GM12891 (cell line): ENCODE results near the gene AAK1.

Experiments used
- DNase-seq: peaks from one replicate; pipeline ENCODE4 v3.0.0; 2011; ENCODE audit warnings: low spot score; ENCODE audit not compliant: insufficient read length
- FAIRE-seq: peaks from 2 replicates; lab custom pipeline; 2011; peaks lifted over from hg19 to GRCh38; lab: Jason Lieb, UNC
- PAX5 ChIP-seq: IDR thresholded peaks from 2 replicates; pipeline ENCODE4 v1.6.1; 2011; ENCODE audit warnings: low read length, moderate library complexity, mild to moderate bottlenecking; ENCODE audit not compliant: insufficient read depth, severe bottlenecking
- POLR2A ChIP-seq: IDR thresholded peaks from 2 replicates; pipeline ENCODE4 v1.6.1; 2011; ENCODE audit warnings: low read depth, low read length, control low read depth
- POLR2AphosphoS5 ChIP-seq: IDR thresholded peaks from 2 replicates; pipeline ENCODE4 v1.6.1; 2011; ENCODE audit warnings: low read depth, low read length, control low read depth
- POU2F2 ChIP-seq: IDR thresholded peaks from 2 replicates; pipeline ENCODE4 v1.6.1; 2011; ENCODE audit warnings: low read depth, mild to moderate bottlenecking, control low read depth, low read length, moderate library complexity
- SPI1 ChIP-seq: IDR thresholded peaks from 2 replicates; pipeline ENCODE4 v1.6.1; 2011; ENCODE audit warnings: low read depth, low read length, control low read depth
- TAF1 ChIP-seq: IDR thresholded peaks from 2 replicates; pipeline ENCODE4 v1.6.1; 2011; ENCODE audit warnings: low read depth, low read length, control low read depth

Gene AAK1

GRCh38 chr2:69588403-69588802 lies 55.1 kb downstream of the AAK1 start:
- FAIRE-seq, result no peak
- no peak for TF ChIP-seq POLR2AphosphoS5
- DNase-seq, result no peak

GRCh38 chr2:69585855-69586555 lies 57.5 kb downstream of the AAK1 start:
- no peak for FAIRE-seq
- no peak for DNase-seq

GRCh38 chr2:69584127-69584889 lies 59.2 kb downstream of the AAK1 start:
- no peak for TF ChIP-seq POLR2A
- no peak for DNase-seq
- peak; percentile 71 for FAIRE-seq

More at GRCh38 chr2:69585855-69586555, 57.5 kb downstream of the AAK1 start:
- TF ChIP-seq SPI1 (no peak), POLR2AphosphoS5 (no peak), PAX5 (no peak), TAF1 (no peak), POU2F2 (no peak), POLR2A (no peak)

GRCh38 chr2:69583321-69583833 lies 60.2 kb downstream of the AAK1 start:
- FAIRE-seq (no peak), DNase-seq (no peak)
- TF ChIP-seq POU2F2 (no peak), POLR2AphosphoS5 (no peak), TAF1 (no peak), PAX5 (no peak), POLR2A (no peak), SPI1 (no peak)

- DNase-seq, result no peak
- FAIRE-seq, result peak; percentile 47
- no peak for TF ChIP-seq POLR2A
- no peak for TF ChIP-seq TAF1
- TF ChIP-seq PAX5, result no peak
- no peak for TF ChIP-seq SPI1
- no peak for TF ChIP-seq POU2F2
- no peak for TF ChIP-seq POLR2AphosphoS5
Measured at GRCh38 chr2:69582582-69583176, 60.9 kb downstream of the AAK1 start.

GRCh38 chr2:69581774-69582581 lies 61.6 kb downstream of the AAK1 start:
- peak; percentile 42; the same call in 1 of the 2 replicates for TF ChIP-seq POU2F2
- no peak for TF ChIP-seq PAX5
- DNase-seq (no peak), FAIRE-seq (peak; percentile 71)

GRCh38 chr2:69580486-69580885 lies 63.1 kb downstream of the AAK1 start:
- TF ChIP-seq PAX5 (no peak), POLR2A (no peak), SPI1 (no peak), POU2F2 (no peak), POLR2AphosphoS5 (no peak), TAF1 (no peak)
- FAIRE-seq, result no peak

GRCh38 chr2:69579536-69579935 lies 64.0 kb downstream of the AAK1 start:
- DNase-seq (no peak), FAIRE-seq (no peak)
- TF ChIP-seq PAX5, result no peak
- no peak for TF ChIP-seq POU2F2

More at GRCh38 chr2:69580486-69580885, 63.1 kb downstream of the AAK1 start:
- DNase-seq, result no peak

GRCh38 chr2:69578198-69578540 lies 65.4 kb downstream of the AAK1 start:
- TF ChIP-seq SPI1, result no peak
- TF ChIP-seq PAX5, result no peak
- TF ChIP-seq POLR2A, result no peak
- no peak for TF ChIP-seq TAF1
- TF ChIP-seq POU2F2, result no peak
- TF ChIP-seq POLR2AphosphoS5, result no peak
- FAIRE-seq (no peak), DNase-seq (no peak)

- DNase-seq (no peak), FAIRE-seq (no peak)
- TF ChIP-seq POLR2AphosphoS5 (no peak), TAF1 (no peak), SPI1 (no peak), PAX5 (no peak), POLR2A (no peak), POU2F2 (no peak)
Measured at GRCh38 chr2:69577467-69578197, 65.9 kb downstream of the AAK1 start.
